H1 (cell line): ENCODE measurements around the gene KCTD2.

Experiments
- BACH1 ChIP-seq: IDR thresholded peaks from 2 replicates; pipeline ENCODE4 v1.6.1; 2012; ENCODE audit warnings: low read length, improper control_type of control experiment
- CEBPB ChIP-seq: IDR thresholded peaks from 2 replicates; pipeline ENCODE4 v1.6.1; 2012; ENCODE audit warnings: low read depth, low read length
- EP300 ChIP-seq, 2 experiments: IDR thresholded peaks; 1 replicate in 1 of 2; 2 replicates in 1 of 2; pipeline ENCODE4 v1.6.1; 2011 to 2012; ENCODE audit warnings: low read depth in 2 of 2, low read length in 2 of 2, mild to moderate bottlenecking in 2 of 2, borderline replicate concordance in 1 of 2, inconsistent platforms in 1 of 2, moderate library complexity in 1 of 2
- FOSL1 ChIP-seq: IDR thresholded peaks from 2 replicates; pipeline ENCODE4 v1.6.1; 2011; ENCODE audit warnings: mild to moderate bottlenecking, low read depth, low read length, moderate library complexity; ENCODE audit not compliant: insufficient read depth
- HDAC2 ChIP-seq, 2 experiments: fragments of 300-600 bp in 1 of 2; sonication (generic) in 1 of 2; IDR thresholded peaks; 2 replicates each; pipeline ENCODE4 v1.6.1; 2011 to 2012; ENCODE audit warnings: low read depth in 2 of 2, low read length in 2 of 2, mild to moderate bottlenecking in 2 of 2, moderate library complexity in 2 of 2, borderline replicate concordance in 1 of 2, inconsistent platforms in 1 of 2
- NRF1 ChIP-seq: IDR thresholded peaks from 2 replicates; pipeline ENCODE4 v1.6.1; 2011; ENCODE audit warnings: mild to moderate bottlenecking, low read depth, low read length, improper control_type of control experiment
- POLR2A ChIP-seq, 2 experiments: IDR thresholded peaks; 1 replicate in 1 of 2; 2 replicates in 1 of 2; pipeline ENCODE4 v1.6.1; 2011; ENCODE audit warnings: low read depth in 2 of 2, low read length in 2 of 2, mild to moderate bottlenecking in 2 of 2; ENCODE audit errors: control extremely low read depth in 1 of 2
- TF ChIP-seq, protein P1 (sequence below), 3 experiments: IDR thresholded peaks; 1 replicate in 2 of 3; 2 replicates in 1 of 3; pipeline versions ENCODE4 v1.5.1 to v1.6.1; 2011; ENCODE audit warnings: low read length in 3 of 3, mild to moderate bottlenecking in 3 of 3, inconsistent platforms in 2 of 3, low read depth in 1 of 3, moderate library complexity in 1 of 3; ENCODE audit not compliant: insufficient read depth in 1 of 3; ENCODE audit errors: control extremely low read depth in 1 of 3
- TF ChIP-seq, protein P2 (sequence below): IDR thresholded peaks from 2 replicates; pipeline ENCODE4 v1.6.1; 2011; ENCODE audit warnings: low read length, improper control_type of control experiment

DNA sequence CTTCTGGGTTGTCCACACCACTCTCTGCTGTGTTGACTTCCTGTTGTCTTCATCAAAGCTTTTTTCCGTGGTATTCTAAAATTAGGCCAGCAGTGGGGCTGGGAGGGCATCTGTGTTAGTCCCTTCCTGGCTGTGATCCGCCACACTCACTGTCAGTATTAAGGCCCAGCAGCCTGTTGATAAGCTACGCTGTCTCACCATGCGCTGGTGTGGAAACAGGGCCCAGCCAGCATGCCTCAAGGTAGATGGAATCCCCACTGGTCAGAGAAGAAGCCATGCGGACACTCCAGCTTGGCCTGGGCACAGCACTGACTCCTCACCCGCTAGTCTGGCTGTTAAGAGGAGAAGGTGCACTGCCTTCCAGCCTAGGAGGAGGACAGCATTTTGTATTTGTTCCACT lies 48.2 kb upstream of the KCTD2 start:
- TF ChIP-seq, protein P1, sequence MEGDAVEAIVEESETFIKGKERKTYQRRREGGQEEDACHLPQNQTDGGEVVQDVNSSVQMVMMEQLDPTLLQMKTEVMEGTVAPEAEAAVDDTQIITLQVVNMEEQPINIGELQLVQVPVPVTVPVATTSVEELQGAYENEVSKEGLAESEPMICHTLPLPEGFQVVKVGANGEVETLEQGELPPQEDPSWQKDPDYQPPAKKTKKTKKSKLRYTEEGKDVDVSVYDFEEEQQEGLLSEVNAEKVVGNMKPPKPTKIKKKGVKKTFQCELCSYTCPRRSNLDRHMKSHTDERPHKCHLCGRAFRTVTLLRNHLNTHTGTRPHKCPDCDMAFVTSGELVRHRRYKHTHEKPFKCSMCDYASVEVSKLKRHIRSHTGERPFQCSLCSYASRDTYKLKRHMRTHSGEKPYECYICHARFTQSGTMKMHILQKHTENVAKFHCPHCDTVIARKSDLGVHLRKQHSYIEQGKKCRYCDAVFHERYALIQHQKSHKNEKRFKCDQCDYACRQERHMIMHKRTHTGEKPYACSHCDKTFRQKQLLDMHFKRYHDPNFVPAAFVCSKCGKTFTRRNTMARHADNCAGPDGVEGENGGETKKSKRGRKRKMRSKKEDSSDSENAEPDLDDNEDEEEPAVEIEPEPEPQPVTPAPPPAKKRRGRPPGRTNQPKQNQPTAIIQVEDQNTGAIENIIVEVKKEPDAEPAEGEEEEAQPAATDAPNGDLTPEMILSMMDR (IDR thresholded peaks at IDR 0.05; ENCODE audit: control extremely low read depth in 1 of 3, insufficient read depth in 1 of 3, low read depth in 1 of 3, low read length in 3 of 3): no peak
- TF ChIP-seq FOSL1 (no peak), BACH1 (no peak), CEBPB (no peak), NRF1 (no peak), HDAC2 (IDR thresholded peaks at IDR 0.05; ENCODE audit: borderline replicate concordance in 1 of 2, low read depth in 2 of 2, low read length in 2 of 2) (no peak), EP300 (IDR thresholded peaks at IDR 0.05; ENCODE audit: borderline replicate concordance in 1 of 2, low read depth in 2 of 2, low read length in 2 of 2) (no peak), POLR2A (IDR thresholded peaks at IDR 0.05; ENCODE audit: control extremely low read depth in 1 of 2, low read depth in 2 of 2, low read length in 2 of 2) (no peak)
- TF ChIP-seq, protein P2, sequence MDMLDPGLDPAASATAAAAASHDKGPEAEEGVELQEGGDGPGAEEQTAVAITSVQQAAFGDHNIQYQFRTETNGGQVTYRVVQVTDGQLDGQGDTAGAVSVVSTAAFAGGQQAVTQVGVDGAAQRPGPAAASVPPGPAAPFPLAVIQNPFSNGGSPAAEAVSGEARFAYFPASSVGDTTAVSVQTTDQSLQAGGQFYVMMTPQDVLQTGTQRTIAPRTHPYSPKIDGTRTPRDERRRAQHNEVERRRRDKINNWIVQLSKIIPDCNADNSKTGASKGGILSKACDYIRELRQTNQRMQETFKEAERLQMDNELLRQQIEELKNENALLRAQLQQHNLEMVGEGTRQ: no peak
